NOMO-1 treated with dmso at 0.1 percent for 144 hours (cell line): ENCODE measurements around the gene GASK1A.
A peak's percentile ranks its signal among the peaks of the same experiment; 100 is the strongest.
"Not testable (repeated sequence)": the region's sequence is repeated elsewhere in the genome, so short reads cannot be mapped to it uniquely, and the experiment has no call there.

Source experiments
- DNase-seq: peaks from one replicate; lab custom pipeline; 2025; ENCODE audit not compliant: unreplicated experiment; lab: John Stamatoyannopoulos, UW

GASK1A gene

DNA sequence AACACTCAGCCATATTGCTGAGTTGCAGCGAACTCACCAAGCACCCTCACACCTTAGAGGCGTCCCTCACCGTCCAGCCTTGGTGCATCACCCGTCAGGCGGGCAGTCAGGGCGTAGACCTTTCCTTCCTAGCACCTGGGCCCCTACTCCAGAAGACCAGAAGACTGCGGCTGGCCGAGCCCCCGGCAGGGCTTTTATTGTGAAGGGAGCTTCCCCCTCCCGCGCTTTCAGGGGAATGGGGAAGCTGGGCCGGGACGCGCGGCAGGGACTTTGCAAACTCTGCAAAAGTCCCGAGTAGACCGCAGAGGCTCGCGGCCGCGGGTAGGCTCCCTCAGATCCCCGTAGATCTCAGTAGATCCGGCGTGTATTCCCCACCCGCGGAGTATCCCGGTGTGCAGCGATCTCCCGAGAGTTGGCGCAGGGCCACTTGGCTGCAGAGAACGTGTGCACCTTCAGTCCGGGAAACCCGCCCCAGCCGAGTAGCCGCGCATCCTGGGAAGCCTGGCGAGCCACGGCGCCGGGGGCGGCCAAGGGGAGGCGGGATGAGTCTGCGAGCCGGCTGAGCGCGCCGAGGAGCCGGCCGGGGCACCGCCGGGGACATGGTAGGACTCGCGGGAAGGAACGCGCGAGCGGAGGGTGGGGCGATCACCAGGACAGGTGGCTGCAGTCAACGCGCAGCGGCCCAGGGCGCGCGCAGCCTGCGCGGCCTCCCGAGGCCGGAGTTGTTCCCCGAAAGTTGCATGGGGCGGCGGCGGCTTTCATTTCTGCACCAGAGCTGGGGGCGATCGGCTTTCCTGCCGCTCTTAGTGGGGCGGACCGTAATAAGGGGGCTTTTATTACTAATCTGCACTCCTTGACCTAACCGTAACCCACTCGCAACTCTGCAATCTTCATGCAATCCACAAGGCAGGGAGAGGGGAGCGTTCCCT is at the start of gene GASK1A:
GASK1A (plus strand) TSS at position 268 of the 929 bp plus-strand sequence; CDS start at position 600, 332 bp downstream.
- DNase-seq = peak; percentile 49

- DNase-seq = no peak
Measured at GRCh38 chr3:42934111-42934510, 45.0 kb upstream of the GASK1A start.

- no peak for DNase-seq
Measured at GRCh38 chr3:42934910-42935309, 44.2 kb upstream of the GASK1A start.

DNA sequence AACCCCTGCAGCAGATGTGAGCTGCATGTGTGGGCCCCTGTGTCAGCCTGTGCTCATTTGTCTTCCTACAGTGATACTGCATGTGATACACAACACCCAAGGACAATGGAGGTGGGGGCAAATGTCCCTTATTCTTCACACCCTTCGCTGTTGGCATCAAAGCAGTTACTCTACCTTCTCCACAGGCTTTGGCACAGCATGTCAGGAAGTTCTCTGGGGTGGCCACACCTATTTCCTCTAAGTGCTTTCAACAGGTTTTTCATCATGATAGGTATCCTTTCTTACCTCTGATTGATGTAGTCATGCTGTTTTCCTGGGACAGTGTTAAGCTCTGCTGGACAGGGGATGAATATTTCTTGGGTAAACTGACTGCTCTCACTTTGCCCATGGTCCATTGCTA is 43.6 kb upstream of the GASK1A start:
- no peak for DNase-seq

DNA sequence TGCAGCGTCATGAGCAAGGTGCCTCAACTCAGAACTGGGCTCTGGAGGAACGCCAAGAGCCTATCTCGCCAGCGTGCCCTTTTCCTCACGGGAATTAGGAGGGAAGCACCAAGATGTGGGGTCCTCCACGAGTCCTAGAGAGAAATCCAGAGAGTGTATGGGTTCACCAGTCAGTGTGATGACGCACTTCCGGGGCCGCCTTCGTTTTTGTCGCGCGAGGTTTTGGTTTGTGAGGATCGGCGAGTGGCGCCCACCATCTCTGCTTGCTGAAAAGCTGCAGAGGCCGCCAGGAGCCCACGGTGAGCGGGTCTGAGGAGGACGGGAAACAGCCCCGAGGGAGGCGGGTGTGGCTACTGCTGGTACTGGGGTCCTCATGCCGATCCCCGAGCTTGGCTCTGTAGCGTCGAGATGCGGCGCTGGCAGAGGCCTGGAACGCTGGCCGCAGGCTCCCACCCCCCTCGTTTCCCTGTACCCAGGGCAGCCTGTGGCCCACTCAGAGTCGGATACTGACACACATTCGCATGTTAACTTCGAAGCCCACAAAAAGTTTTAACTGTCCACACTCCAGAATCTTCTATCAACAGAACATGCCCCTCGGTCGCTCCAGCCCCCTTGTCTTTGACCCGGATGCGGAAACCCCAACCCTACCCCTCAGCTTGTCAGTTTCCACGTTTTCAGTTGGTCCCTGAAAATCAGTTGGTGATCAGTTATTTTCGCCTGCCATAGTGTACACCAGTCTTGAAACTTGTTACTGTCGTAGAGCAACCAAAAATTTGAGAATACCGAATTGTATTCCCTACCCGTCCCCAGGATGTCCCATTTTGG is 42.7 kb upstream of the GASK1A start:
- no peak for DNase-seq

- DNase-seq = no peak
Measured at GRCh38 chr3:42937334-42937733, 41.8 kb upstream of the GASK1A start.

GRCh38 chr3:42942693-42943092 is 36.4 kb upstream of the GASK1A start:
- no peak for DNase-seq

- DNase-seq = no peak
Measured at GRCh38 chr3:42946050-42946449, 33.1 kb upstream of the GASK1A start.

DNA sequence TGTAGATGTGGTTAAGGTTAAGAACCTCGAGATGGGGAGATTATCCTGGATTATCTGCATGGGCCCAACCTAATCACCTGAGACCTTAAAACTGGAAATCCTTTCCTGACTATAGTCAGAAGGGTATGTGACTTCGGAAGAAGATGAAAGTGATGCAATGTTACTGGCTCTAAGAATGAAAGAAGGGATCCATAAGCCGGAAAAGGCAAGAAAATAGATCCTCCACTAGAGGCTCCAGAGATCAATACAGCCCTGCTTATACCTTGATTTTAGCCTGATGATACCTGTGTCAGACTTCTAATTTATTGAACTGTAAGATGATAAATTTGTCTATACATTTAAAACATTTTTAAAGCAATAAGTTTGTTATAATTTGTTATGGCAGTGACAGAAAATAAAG is 21.5 kb upstream of the GASK1A start:
- DNase-seq = no peak

- DNase-seq = no peak
Measured at GRCh38 chr3:42960282-42960681, 18.8 kb upstream of the GASK1A start.

GRCh38 chr3:42960786-42961185 is 18.3 kb upstream of the GASK1A start:
- DNase-seq = no peak

GRCh38 chr3:42961633-42962032 is 17.5 kb upstream of the GASK1A start:
- DNase-seq = no peak

GRCh38 chr3:42963269-42963668 is 15.8 kb upstream of the GASK1A start:
- no peak for DNase-seq

GRCh38 chr3:42964266-42964665 is 14.8 kb upstream of the GASK1A start:
- DNase-seq = no peak

DNA sequence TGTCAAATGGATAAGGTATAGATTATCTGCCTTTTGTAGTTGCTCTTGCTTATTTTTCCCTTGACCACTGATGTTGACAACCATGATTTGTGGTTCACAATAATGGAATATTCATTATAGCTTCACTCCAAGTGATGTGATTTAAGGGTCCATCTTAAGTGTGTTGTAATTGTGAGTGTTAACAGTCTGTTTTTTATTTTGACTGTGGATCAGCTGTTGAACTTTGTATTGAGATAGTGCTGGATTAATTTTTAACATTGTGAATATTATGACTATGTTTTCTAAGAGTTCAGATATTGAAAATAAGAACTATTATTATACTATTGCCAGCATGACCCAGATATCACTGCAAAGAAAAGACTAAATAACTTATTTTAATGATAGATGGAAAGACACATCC is 8.6 kb upstream of the GASK1A start:
- no peak for DNase-seq

DNA sequence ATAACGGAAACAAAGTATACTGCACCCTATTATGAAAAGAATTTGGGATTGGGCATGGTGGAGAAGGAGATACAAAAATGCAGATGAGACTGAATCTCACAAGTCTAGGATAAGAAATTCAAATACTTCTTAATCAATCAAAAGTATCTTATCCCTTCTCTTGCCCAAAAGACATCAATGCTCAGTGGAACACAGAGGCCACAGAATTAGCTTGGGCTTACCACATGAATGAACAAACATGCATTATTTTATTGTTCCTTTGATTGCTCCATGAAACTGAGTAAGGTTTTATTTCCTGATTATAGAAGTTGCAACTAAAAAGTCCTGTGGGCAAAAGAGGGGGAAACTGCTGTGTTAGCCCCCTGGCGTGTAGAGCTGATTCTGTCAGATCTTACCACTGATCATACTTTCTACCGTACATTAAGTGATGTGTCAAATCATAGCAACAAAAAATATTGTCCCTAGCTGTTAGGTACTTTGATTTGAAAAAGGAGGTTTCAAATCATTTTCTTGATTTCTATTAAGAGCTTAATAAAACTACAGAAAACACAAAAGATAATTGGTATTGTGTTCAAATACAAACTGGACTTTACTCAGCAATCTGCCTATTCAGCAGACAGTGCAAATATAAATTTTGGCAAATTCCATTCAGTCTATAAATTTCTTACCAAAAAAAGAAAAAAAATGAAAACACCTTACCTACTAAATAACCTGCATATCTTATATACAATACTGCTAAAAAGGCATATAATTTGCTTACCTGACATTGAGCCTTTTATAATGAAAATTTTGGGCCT is 7.9 kb upstream of the GASK1A start:
- no peak for DNase-seq

DNA sequence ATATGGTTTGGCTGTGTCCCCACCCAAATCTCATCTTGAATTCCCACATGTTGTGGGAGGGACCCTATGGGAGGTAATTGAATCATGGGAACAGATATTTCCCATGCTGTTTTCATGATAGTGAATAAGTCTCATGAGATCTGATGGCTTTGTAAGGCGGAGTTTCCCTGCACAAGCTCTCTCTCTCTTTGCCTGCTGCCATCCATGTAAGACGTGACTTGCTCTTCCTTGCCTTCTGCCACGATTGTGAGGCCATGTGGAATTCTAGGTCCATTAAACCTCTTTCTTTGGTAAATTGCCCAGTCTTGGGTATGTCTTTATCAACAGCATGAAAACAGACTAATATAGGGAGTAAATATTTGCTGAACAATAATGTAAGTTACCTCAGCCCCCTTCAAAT is 4.2 kb upstream of the GASK1A start:
- not testable (repeated sequence) for DNase-seq

- peak; percentile 16 for DNase-seq
Measured at GRCh38 chr3:42975456-42975855, 3.7 kb upstream of the GASK1A start.

DNA sequence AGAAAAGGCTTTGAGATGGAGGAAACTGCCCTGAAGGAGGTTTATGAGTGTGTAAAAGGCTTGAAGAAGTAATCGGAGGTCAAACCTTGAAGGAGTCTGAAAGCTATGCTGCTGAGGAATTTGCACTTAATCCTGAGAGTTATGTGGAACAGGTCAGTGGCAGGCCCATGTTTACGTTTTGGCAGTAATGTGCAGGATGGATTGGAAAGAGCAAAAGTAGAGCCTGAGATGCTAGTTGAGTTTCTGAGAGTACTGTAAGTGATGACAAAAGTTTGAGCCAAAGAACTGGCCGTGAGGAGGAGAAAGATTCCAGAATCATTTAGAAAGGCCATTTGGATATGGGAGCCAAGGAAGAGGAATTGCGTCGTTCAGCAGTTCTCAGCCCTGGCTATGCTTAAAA is 3.2 kb upstream of the GASK1A start:
- no peak for DNase-seq

- DNase-seq = no peak
Measured at GRCh38 chr3:42980209-42980608, 1.1 kb downstream of the GASK1A start.

GRCh38 chr3:42980909-42981308 is 1.8 kb downstream of the GASK1A start:
- no peak for DNase-seq
